ENCODE measurements around the gene PALM.
"Not testable (repeated sequence)": the region's sequence is repeated elsewhere in the genome, so short reads cannot be mapped to it uniquely, and the experiment has no call there.

PALM gene

DNA sequence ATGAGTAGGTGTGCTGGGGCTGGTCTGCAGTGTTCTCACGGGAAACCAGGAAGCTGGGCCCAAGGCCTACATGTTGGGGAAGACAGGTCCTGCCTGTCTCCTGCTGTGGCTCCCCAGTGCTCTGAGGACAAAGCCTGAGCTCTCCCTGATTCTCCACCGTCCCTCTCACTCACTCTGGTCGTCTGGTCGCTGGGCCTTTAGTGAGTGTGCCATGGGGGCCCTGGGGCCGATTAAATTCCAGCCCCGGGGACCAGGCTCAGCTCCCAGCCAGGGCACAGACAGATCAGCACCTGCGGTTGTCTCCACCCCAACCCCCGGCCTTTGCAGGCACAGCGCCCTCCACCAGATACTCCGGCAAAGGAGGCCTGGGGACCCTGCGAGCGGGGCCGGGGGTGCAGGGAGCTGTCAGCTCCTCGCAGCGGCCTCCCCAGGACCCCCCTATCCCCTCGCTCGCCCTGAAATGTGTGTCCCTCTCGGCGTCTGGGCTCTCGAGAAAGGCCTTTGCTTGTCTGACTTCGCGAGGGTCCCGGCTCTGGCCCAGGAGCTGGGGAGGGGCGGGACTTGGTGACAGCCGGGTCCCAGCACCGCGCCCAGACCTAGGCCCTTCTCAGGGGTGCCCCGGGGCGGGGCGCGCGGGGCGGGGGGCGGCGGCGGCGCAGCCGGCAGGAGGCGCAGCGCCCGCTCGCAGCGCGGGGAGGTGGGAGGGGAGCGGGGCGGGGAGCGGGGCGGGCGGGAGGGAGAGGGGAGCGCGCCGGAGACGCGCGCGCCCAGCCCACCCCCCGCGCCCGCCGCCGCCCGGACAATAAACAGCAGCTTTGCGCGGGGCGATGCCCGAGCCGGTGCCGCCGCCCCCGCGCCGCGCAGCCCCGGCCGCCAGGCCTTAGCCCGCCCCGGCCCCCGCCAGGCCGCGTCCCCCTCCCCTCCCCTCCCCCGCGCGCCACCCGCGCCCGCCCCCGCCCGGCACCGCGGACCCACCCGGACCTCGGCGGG lies at the start of gene PALM:
TSS of gene PALM (plus strand) at position 782 of the 990 bp plus-strand sequence. CDS start 212 bp downstream, outside the sequence.
- no peak for DNase-seq (ENCODE audit: low spot score)
- no peak for FAIRE-seq

- no peak for FAIRE-seq
- DNase-seq (ENCODE audit: low spot score), result peak; percentile 44
These were observed 47.8 kb upstream of the PALM start for GRCh38 chr19:660793-661426.

DNA sequence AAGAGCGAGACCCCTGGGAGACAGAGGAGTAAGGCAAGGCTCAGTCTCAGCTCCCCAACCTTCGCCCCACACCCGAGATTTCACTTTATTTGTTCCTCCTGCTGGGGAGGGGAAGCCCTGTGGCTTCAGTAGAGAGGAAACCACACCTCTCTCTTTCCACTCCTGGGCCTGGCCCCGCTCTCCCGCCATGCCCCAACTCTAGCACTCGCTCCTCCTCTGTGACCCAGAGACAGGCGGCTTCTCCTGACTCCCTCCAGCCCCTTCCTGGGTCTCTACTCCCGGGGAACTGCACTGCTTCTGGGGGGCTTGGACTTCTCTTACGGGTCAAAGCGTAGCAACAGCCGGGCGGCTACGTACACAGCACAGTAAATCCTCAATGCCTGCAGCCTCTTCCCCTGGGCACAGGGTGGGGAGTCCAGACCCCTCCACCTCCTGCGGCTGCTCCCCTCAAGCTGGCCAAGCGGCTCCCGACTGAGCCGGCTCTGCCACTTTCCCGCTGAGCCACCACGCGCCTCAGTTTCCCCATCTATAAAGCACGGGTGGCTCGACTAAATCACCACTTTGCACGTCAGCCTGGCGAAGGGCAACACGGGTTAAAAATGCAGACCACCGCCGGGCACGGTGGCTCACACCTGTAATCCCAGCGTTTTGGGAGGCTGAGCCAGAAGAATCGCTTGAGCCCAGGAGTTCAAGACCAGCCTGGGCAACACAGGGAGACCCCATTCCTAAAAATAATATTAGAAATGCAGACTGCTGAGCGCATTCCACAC lies 47.1 kb upstream of the PALM start:
- no peak for DNase-seq (ENCODE audit: low spot score)
- no peak for FAIRE-seq

GRCh38 chr19:662207-662961 lies 46.4 kb upstream of the PALM start:
- DNase-seq (ENCODE audit: low spot score), result peak; percentile 51
- FAIRE-seq, result no peak

GRCh38 chr19:662962-663681 lies 45.6 kb upstream of the PALM start, which contains the start of gene RNF126:
Gene RNF126 (minus strand): TSS chr19:663214. CDS start chr19:663121, 93 bp downstream.
- peak; percentile 79 for DNase-seq (ENCODE audit: low spot score)
- no peak for FAIRE-seq

DNA sequence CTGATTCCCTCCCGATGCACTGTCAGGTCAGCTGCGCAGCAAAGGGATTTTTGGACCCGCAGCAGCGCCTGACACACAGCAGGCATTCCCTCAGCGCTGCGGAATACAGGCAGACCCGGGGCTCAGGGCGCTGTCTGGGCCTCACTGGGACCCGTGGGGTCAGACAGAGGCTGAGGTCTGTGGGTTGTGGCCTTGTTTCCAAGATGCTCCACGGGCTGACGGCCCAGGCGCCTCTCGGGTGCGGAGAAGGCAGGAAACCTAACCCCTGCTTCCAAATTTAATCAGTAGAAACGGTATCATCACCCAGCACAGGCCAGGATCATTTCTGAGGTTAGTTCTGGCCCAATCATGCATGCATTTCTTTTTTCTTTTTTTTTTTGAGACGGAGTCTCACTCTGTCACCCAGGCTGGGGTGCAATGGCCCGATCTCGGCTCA lies 45.0 kb upstream of the PALM start:
- FAIRE-seq, result no peak
- DNase-seq (ENCODE audit: low spot score), result no peak

DNA sequence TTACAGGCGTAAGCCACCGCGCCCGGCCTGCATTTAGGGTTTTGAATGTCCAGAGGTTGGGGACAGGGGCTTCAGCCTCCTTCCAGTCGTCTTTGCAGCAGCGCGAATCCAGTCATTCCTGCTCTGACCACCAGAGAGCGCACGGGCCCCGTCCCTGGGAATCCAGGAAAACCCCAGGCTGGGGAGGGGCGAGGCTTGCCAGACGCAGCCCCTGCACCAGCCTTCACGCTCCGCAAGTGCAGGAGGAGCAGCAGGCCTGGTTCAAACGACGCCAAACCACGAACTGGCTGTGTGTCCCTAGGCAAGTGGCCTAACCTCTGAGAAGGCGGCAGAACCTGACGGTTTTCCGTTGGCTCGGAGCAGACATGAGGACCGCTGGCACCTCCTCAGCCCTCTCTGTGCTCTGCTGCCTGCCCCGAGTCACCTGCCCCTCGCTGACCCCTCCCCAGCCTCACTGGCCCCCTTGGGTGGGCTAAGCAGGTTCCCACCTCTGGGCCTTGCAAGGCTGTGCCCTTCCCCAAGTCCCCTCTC lies 43.8 kb upstream of the PALM start:
- DNase-seq (ENCODE audit: low spot score) (peak; percentile 62), FAIRE-seq (no peak)

DNA sequence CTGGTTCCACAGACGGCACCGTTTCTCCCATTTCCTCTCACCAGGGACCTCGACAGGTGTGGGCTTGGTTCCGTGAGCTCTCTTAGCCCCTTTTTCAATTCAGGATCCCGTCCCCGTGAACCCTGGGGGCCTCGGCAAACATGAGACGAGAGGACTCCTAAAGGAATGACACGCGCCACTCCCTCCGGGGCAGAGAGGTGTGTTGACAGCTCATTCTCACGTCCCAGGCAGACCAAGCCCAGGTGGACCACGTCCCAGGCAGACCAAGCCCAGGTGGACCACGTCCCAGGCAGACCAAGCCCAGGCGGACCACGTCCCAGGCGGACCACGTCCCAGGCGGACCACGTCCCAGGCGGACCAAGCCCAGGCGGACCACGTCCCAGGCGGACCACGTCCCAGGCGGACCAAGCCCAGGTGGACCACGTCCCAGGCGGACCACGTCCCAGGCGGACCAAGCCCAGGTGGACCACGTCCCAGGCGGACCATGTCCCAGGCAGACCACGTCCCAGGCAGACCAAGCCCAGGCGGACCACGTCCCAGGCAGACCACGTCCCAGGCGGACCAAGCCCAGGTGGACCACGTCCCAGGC lies 41.7 kb upstream of the PALM start:
- not testable (repeated sequence) for DNase-seq (ENCODE audit: low spot score); FAIRE-seq

GRCh38 chr19:668675-669434 lies 39.9 kb upstream of the PALM start:
- not testable (repeated sequence) for FAIRE-seq; DNase-seq (ENCODE audit: low spot score)

DNA sequence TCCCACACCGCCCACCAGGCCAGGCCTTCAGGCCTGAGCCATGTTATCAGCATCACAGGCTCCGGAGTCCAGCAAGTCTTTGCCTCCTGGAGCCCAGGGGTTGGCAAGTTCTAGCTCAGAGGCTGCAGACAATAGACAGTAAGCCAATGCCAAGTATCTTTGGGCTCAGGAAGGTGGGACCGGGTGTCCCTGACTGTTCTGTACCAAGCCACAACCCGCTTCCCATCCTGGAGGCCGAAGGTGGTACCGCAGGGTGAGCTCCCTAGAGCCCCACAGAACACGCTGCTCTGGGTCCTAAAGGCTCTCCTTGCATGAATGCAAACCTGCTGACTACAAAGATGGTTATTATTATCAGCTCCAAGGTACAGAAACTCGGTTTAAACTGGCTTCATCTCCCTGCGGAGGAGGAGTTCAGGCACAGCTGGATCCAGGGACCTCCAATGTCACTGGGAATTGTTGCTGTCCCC lies 38.1 kb upstream of the PALM start:
- FAIRE-seq (no peak), DNase-seq (ENCODE audit: low spot score) (no peak)

DNA sequence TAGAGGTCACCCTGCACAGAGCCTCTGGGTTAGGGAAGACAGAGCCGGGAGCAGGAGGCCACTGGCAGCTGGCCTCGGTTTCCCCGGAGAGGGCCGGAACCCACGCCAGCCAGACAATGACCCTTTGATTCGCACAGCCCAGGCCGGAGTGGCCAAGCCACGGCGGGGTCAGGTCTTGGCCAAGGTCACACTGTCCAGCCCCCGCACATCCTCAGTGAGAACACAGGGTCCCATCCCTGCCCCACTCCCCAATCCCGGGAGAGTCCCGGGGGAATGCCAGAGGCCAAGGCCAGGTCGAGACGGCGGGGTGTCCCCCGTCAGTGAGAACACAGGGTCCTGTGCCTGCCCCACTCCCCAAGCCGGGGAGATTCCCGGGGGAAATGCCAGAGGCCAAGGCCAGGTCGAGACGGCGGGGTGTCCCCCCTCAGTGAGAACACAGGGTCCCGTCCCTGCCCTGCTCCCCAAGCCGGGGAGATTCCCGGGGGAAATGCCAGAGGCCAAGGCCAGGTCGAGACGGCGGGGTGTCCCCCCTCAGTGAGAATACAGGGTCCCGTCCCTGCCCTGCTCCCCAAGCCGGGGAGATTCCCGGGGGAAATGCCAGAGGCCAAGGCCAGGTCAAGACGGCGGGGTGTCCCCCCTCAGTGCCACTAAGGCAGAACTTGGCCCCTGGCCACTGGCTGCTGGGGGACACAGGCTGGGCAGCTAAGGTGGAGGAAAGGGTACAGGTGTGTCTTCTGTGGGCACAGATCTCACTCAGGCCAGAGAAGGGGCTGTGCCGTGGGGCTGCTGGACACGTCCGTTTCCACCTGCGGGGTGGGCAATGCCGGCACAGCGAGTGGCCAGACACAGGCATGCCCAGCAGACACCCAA lies 34.2 kb upstream of the PALM start:
- DNase-seq (ENCODE audit: low spot score) (no peak), FAIRE-seq (no peak)

GRCh38 chr19:676007-676338 lies 32.8 kb upstream of the PALM start:
- DNase-seq (ENCODE audit: low spot score), result no peak

DNA sequence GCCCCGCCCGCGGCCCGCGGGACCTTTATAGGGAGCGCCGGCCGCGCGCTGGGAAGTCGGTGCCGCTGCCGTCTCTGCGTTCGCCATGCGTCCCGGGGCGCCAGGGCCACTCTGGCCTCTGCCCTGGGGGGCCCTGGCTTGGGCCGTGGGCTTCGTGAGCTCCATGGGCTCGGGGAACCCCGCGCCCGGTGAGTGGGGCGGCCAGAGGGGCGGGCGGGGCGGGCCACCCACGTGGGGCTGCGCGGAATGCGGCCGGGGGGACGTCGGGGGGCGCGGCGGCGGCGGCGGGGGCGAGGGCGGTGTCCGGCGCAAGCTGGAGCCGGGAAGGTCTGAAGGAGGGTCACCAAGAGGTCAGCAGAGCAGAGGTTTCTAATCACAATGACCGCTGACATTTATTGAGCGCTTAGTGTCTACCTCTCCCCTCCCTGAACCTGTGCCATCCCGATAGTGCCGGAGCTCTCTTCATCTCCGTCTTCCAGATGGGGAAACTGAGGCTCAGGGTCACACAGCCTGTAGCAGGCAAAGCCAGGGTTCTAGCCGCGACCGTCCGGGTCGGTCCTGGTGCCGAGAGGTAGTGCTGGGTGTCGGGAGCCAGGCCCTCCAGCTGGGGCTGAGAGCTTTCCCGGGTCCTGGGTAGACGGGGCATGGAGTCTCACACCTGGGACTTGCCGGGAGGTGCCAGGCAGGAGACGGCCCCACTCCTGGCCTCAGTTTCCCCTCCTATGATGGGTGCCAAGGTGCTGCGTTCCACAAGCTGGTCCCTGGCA lies 32.2 kb upstream of the PALM start, which contains the start of gene FSTL3:
TSS of gene FSTL3 (plus strand) at position 54 of the 767 bp plus-strand sequence. CDS start at position 86, 32 bp downstream.
- FAIRE-seq, result no peak
- peak; percentile 67 for DNase-seq (ENCODE audit: low spot score)

More at GRCh38 chr19:676007-676338, 32.8 kb upstream of the PALM start:
- FAIRE-seq, result no peak

- peak; percentile 55 for FAIRE-seq
- peak; percentile 92 for DNase-seq (ENCODE audit: low spot score)
These were observed 31.5 kb upstream of the PALM start for GRCh38 chr19:677201-677600.

DNA sequence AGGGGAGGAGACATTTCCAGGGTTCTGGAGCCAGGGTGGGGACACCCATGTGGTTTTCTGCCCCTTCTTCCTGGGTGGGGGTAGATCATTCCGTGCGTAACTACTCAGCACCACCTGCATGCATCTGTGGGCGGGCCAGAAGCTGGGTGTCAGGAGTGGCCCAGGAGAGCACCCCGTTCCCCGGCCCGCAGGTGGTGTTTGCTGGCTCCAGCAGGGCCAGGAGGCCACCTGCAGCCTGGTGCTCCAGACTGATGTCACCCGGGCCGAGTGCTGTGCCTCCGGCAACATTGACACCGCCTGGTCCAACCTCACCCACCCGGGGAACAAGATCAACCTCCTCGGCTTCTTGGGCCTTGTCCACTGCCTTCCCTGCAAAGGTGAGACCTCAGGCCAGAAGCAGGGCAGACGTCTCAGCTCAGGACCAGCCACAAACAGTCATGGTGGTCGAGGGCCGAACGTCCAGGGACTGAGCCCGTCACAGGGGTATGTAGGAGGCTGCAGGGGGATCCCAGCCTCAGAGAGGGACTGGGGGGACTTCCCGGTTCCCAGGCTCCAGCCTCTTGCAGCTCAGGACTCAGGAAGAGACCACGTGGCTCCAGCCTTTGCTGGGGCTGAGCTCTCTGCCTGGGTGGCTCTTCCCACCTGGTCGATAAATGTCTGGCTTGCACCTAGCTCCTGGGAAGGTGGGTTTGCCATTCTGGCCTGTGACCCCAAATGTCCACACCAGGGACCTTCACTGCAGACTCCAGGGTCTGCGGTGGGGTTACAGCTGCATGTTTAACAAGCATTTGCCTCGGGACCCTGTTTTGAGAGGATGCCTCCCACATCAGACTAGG lies 30.9 kb upstream of the PALM start:
- DNase-seq (ENCODE audit: low spot score) (peak; percentile 9), FAIRE-seq (no peak)

All from RCC 7860 (cell line).